ENCODE data around the gene CCNJ. TPM values are rescaled to one million over a fixed set of nuclear protein-coding genes. Genes with fewer than 3 reads are reported as not detected.
A peak's percentile ranks its signal among the peaks of the same experiment; 100 is the strongest.

CCNJ gene
- total and polyA plus RNA-seq, 9 of the 15 experiments (the other 6 are each of a cell fraction or from before 2014, with no cell fraction given), result 0.69 to 15.7 (median 9.2) TPM

GRCh38 chr10:96043893-96044715 is 721 bp downstream of the CCNJ start (continued):
- no peak for TF ChIP-seq ARID3A (IDR thresholded peaks at IDR 0.05; ENCODE audit: borderline replicate concordance, low read depth, low read length)
- no peak for TF ChIP-seq PHF21A (IDR thresholded peaks at IDR 0.05; ENCODE audit: borderline replicate concordance, low read depth)
- 0 out of 2 replicates have a peak, but pooled peaks have one; percentile 15 for TF ChIP-seq EP400 (IDR thresholded peaks at IDR 0.05)
- TF ChIP-seq SREBF2 (CRISPR knock-in tag; IDR thresholded peaks at IDR 0.05), result no peak
- peak; percentile 32 for TF ChIP-seq KDM5B (IDR thresholded peaks at IDR 0.05; ENCODE audit: insufficient replicate concordance, low read depth, low read length)
- TF ChIP-seq ZC3H8 (IDR thresholded peaks at IDR 0.05), result no peak
- no peak for TF ChIP-seq SMARCB1 (IDR thresholded peaks at IDR 0.05; ENCODE audit: insufficient read length, low read depth)
- no peak for TF ChIP-seq TAF9B (IDR thresholded peaks at IDR 0.05; ENCODE audit: partially characterized antibody)
- TF ChIP-seq CEBPZ (IDR thresholded peaks at IDR 0.05; ENCODE audit: borderline replicate concordance, low read depth, low read length), result no peak
- TF ChIP-seq SIN3A (IDR thresholded peaks at IDR 0.05; ENCODE audit: borderline replicate concordance in 2 of 2, control insufficient read depth in 1 of 2, low read depth in 2 of 2, low read length in 2 of 2), result peak in 1 of 2 experiments; percentile 33; a peak in 1 of 4 replicates
- no peak for TF ChIP-seq CC2D1A (IDR thresholded peaks at IDR 0.05)
- TF ChIP-seq FIP1L1 (IDR thresholded peaks at IDR 0.05; ENCODE audit: low read depth, low read length, poor library complexity, severe bottlenecking), result no peak
- no peak for TF ChIP-seq JUNB (CRISPR knock-in tag; conservative IDR thresholded peaks at IDR 0.05)
- TF ChIP-seq CBX5 (IDR thresholded peaks at IDR 0.05; ENCODE audit: borderline replicate concordance, low read depth), result no peak
- no peak for TF ChIP-seq GTF2A2 (tag; IDR thresholded peaks at IDR 0.05)
- peak; percentile 35; the same call in 1 of the 2 replicates for TF ChIP-seq RBFOX2 (IDR thresholded peaks at IDR 0.05; ENCODE audit: low read depth, low read length)
- TF ChIP-seq ZFP36 (IDR thresholded peaks at IDR 0.05; ENCODE audit: low read depth, low read length, partially characterized antibody), result no peak
- no peak for TF ChIP-seq USF2 (CRISPR knock-in tag; IDR thresholded peaks at IDR 0.05)
- no peak for TF ChIP-seq TOE1 (IDR thresholded peaks at IDR 0.05; ENCODE audit: borderline replicate concordance)
- TF ChIP-seq TOE1 (CRISPR knock-in tag; IDR thresholded peaks at IDR 0.05; ENCODE audit: borderline replicate concordance, low read depth), result no peak
- no peak for TF ChIP-seq LARP7 (IDR thresholded peaks at IDR 0.05)
- no peak for TF ChIP-seq POLR2H (tag; IDR thresholded peaks at IDR 0.05; ENCODE audit: low read depth)
- no peak for TF ChIP-seq RNF2 (IDR thresholded peaks at IDR 0.05)

Measured in K562 (cell line).